ENCODE results near the gene TPTE2.

DNA sequence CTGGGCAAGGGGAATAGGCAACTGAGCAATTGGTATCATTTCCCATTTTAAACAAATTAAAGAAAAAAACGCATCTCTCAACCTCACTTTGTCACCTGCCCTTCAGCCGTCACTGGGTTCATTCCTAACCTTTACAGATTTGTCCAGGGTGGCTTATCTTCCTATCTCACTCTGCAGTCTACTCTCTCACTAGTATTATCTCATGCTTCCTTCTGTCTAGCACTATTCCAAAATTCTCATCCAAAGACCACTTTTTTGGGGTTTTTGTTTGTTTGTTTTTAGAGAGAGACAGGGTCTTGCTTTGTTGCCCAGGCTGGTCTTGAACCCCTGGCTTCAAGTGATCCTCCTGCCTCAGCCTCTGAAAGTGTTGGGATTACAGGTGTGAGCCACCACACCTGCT is 45.4 kb upstream of the TPTE2 start:
- TF ChIP-seq EP300 (IDR thresholded peaks at IDR 0.05; ENCODE audit: borderline replicate concordance) (no peak), YY1 (IDR thresholded peaks at IDR 0.05; ENCODE audit: low read depth) (no peak), NFIC (IDR thresholded peaks at IDR 0.05) (no peak)
